HEK293 (cell line): ENCODE measurements around the gene HOXB1.

Source experiments
- CTCF ChIA-PET: fragments of 350-600 bp; formaldehyde crosslinking; extraction: SDS; loops from one replicate; lab custom pipeline; 2021; ENCODE audit warnings: antibody characterized with exemption; lab: Yijun Ruan, JAX
- POLR2A ChIA-PET: fragments of 300-600 bp; formaldehyde crosslinking; extraction: SDS; loops from one replicate; lab custom pipeline; 2020; ENCODE audit warnings: antibody characterized with exemption, inconsistent platforms; lab: Yijun Ruan, JAX
- H3K27ac ChIP-seq: fragments of 200-500 bp; sonication (Bioruptor generic); 2 replicates; pipeline ENCODE4 v1.5.1; 2014; ENCODE audit warnings: low read depth, low read length, control low read depth, inconsistent platforms; ENCODE audit errors: extremely low read depth
- H3K36me3 ChIP-seq, 2 experiments: fragments of 200-500 bp in 1 of 2; sonication (Bioruptor generic) in 1 of 2; 1 replicate in 1 of 2; 2 replicates in 1 of 2; pipeline ENCODE4 v1.5.1; 2014 to 2017; ENCODE audit warnings: inconsistent platforms in 2 of 2, low read length in 2 of 2; ENCODE audit not compliant: control insufficient read depth in 2 of 2, insufficient read depth in 1 of 2
- H3K4me1 ChIP-seq: fragments of 200-500 bp; sonication (Bioruptor generic); 2 replicates; pipeline ENCODE4 v1.5.1; 2014; ENCODE audit warnings: mild to moderate bottlenecking, low read length, inconsistent platforms; ENCODE audit not compliant: control insufficient read depth, insufficient read depth
- H3K4me3 ChIP-seq: 2 replicates; pipeline ENCODE4 v1.5.1; 2011; ENCODE audit warnings: low read depth, mild to moderate bottlenecking, control low read depth, low read length, moderate library complexity
- H3K9me3 ChIP-seq: fragments of 200-500 bp; sonication (Bioruptor generic); 2 replicates; pipeline ENCODE4 v1.5.1; 2014; ENCODE audit warnings: low read depth, low read length, inconsistent platforms; ENCODE audit not compliant: control insufficient read depth, insufficient read depth
- ATF2 ChIP-seq: fragments of 450-650 bp; formaldehyde crosslinking; IDR thresholded peaks from 2 replicates; pipeline ENCODE4 v1.5.1; 2016; ENCODE audit warnings: missing biosample characterization, missing genetic modification characterization, low read depth
- CTCF ChIP-seq: fragments of 450-650 bp; formaldehyde crosslinking; IDR thresholded peaks from 2 replicates; pipeline ENCODE4 v1.5.1; 2016; ENCODE audit warnings: missing biosample characterization, missing genetic modification characterization
- FEZF1 ChIP-seq: fragments of 450-650 bp; formaldehyde crosslinking; IDR thresholded peaks from 2 replicates; pipeline ENCODE4 v1.5.1; 2016; ENCODE audit warnings: missing biosample characterization, missing genetic modification characterization
- GLIS1 ChIP-seq: fragments of 450-650 bp; formaldehyde crosslinking; IDR thresholded peaks from 2 replicates; pipeline ENCODE4 v1.5.1; 2016; ENCODE audit warnings: missing biosample characterization, missing genetic modification characterization
- HOXC10 ChIP-seq: sonication (generic); formaldehyde crosslinking; IDR thresholded peaks from 2 replicates; pipeline ENCODE4 v1.8.1; 2023; ENCODE audit warnings: mild to moderate bottlenecking, missing genetic modification reagents
- OSR2 ChIP-seq: fragments of 450-650 bp; formaldehyde crosslinking; IDR thresholded peaks from 2 replicates; pipeline ENCODE4 v1.5.1; 2016; ENCODE audit warnings: missing biosample characterization, missing genetic modification characterization
- PRDM10 ChIP-seq: fragments of 450-650 bp; formaldehyde crosslinking; IDR thresholded peaks from 2 replicates; pipeline ENCODE4 v1.5.1; 2016; ENCODE audit warnings: missing biosample characterization, missing genetic modification characterization
- REPIN1 ChIP-seq: fragments of 450-650 bp; formaldehyde crosslinking; IDR thresholded peaks from 2 replicates; pipeline ENCODE4 v1.5.1; 2017; ENCODE audit warnings: missing biosample characterization, missing genetic modification characterization, low read depth
- SALL2 ChIP-seq: fragments of 450-650 bp; formaldehyde crosslinking; IDR thresholded peaks from 2 replicates; pipeline ENCODE4 v1.5.0; 2017; ENCODE audit warnings: missing biosample characterization, mild to moderate bottlenecking, missing genetic modification characterization, borderline replicate concordance
- SCRT2 ChIP-seq: fragments of 450-650 bp; formaldehyde crosslinking; IDR thresholded peaks from 2 replicates; pipeline ENCODE4 v1.5.1; 2016; ENCODE audit warnings: missing biosample characterization, missing genetic modification characterization
- SETDB1 ChIP-seq: IDR thresholded peaks from one replicate; pipeline ENCODE4 v1.6.1; 2017; ENCODE audit warnings: mild to moderate bottlenecking, low read length, moderate library complexity, mixed read lengths; ENCODE audit not compliant: insufficient read length
- SP7 ChIP-seq: fragments of 450-650 bp; formaldehyde crosslinking; IDR thresholded peaks from 2 replicates; pipeline ENCODE4 v1.5.1; 2016; ENCODE audit warnings: missing biosample characterization, missing genetic modification characterization
- WT1 ChIP-seq: fragments of 450-650 bp; formaldehyde crosslinking; IDR thresholded peaks from 2 replicates; pipeline ENCODE4 v1.5.1; 2016; ENCODE audit warnings: missing biosample characterization, missing genetic modification characterization
- ZBTB8A ChIP-seq: fragments of 450-650 bp; formaldehyde crosslinking; IDR thresholded peaks from 2 replicates; pipeline ENCODE4 v1.5.1; 2016; ENCODE audit warnings: missing biosample characterization, missing genetic modification characterization
- ZFP37 ChIP-seq: fragments of 450-650 bp; formaldehyde crosslinking; IDR thresholded peaks from 2 replicates; pipeline ENCODE4 v1.5.1; 2016; ENCODE audit warnings: missing biosample characterization, missing genetic modification characterization
- ZNF112 ChIP-seq: fragments of 450-650 bp; formaldehyde crosslinking; IDR thresholded peaks from 2 replicates; pipeline ENCODE4 v1.5.0; 2017; ENCODE audit warnings: missing biosample characterization, missing genetic modification characterization
- ZNF114 ChIP-seq: fragments of 450-650 bp; formaldehyde crosslinking; IDR thresholded peaks from 2 replicates; pipeline ENCODE4 v1.5.0; 2017; ENCODE audit warnings: missing biosample characterization, missing genetic modification characterization
- ZNF174 ChIP-seq: fragments of 450-650 bp; formaldehyde crosslinking; IDR thresholded peaks from 2 replicates; pipeline ENCODE4 v1.5.0; 2017; ENCODE audit warnings: missing biosample characterization, mild to moderate bottlenecking, missing genetic modification characterization
- ZNF18 ChIP-seq: fragments of 450-650 bp; formaldehyde crosslinking; IDR thresholded peaks from 2 replicates; pipeline ENCODE4 v1.5.1; 2016; ENCODE audit warnings: missing biosample characterization, missing genetic modification characterization
- ZNF19 ChIP-seq: fragments of 450-650 bp; formaldehyde crosslinking; IDR thresholded peaks from 2 replicates; pipeline ENCODE4; 2016; ENCODE audit warnings: missing biosample characterization, missing genetic modification characterization, low read depth
- ZNF518A ChIP-seq: fragments of 450-650 bp; formaldehyde crosslinking; conservative IDR thresholded peaks from 2 replicates; pipeline ENCODE4 v1.5.1; 2016; ENCODE audit warnings: low read depth, missing biosample characterization, missing genetic modification characterization
- ZNF660 ChIP-seq: fragments of 450-650 bp; IDR thresholded peaks from 2 replicates; pipeline ENCODE4 v1.5.1; 2018; ENCODE audit warnings: missing biosample characterization, mild to moderate bottlenecking, missing genetic modification characterization
- ZNF707 ChIP-seq: fragments of 450-650 bp; formaldehyde crosslinking; IDR thresholded peaks from 2 replicates; pipeline ENCODE4 v1.5.1; 2016; ENCODE audit warnings: missing biosample characterization, missing genetic modification characterization
- ZNF791 ChIP-seq: fragments of 450-650 bp; formaldehyde crosslinking; IDR thresholded peaks from 2 replicates; pipeline ENCODE4 v1.5.1; 2016; ENCODE audit warnings: missing biosample characterization, missing genetic modification characterization
- ZNF830 ChIP-seq: fragments of 450-650 bp; IDR thresholded peaks from 2 replicates; pipeline ENCODE4 v1.5.0; 2018; ENCODE audit warnings: missing biosample characterization, missing genetic modification characterization, low read depth, mild to moderate bottlenecking, moderate library complexity

HOXB1 gene

GRCh38 chr17:48522031-48522653 lies 8.7 kb downstream of the HOXB1 start:
- Histone ChIP-seq H3K4me3 (no peak overlapping the region), H3K27ac (no peak overlapping the region; the same call in 1 of the 2 replicates), H3K36me3 (no peaks in the 10 kb centered on the region), H3K9me3 (no peaks in the 10 kb centered on the region), H3K4me1 (peaks cover 14% of the 10 kb centered on the region)
- ChIA-PET CTCF (interaction anchor here (0.6 to 2.7 kb wide), 12 partner anchors 8 to 164 kb away, joined by 3 to 22 read pairs (median 4); no protein-coding TSS in a partner anchor), POLR2A (interaction anchor here (0.9 to 1.3 kb wide), 3 partner anchors 20 to 33 kb away, joined by 3 read pairs; no protein-coding TSS in a partner anchor)
- TF ChIP-seq ZNF18 (tag by site-specific recombination) (no peak), WT1 (tag by site-specific recombination) (peak; percentile 55), ZNF114 (tag by site-specific recombination) (no peak), SCRT2 (tag by site-specific recombination) (no peak), OSR2 (0 out of 2 replicates have a peak, but pooled peaks have one; percentile 30), SALL2 (tag by site-specific recombination) (no peak), ATF2 (tag by site-specific recombination) (no peak), REPIN1 (tag by site-specific recombination) (no peak), ZBTB8A (tag by site-specific recombination) (peak; percentile 43), ZNF112 (no peak), CTCF (tag by site-specific recombination) (no peak), ZNF518A (no peak), HOXC10 (CRISPR knock-in tag) (no peak), ZNF830 (no peak), GLIS1 (tag by site-specific recombination) (peak; percentile 64), ZNF791 (no peak), ZNF707 (no peak), ZNF174 (no peak), ZNF19 (tag by site-specific recombination) (no peak), ZNF660 (tag by site-specific recombination) (no peak), FEZF1 (tag by site-specific recombination) (no peak), ZFP37 (no peak), SP7 (tag by site-specific recombination) (no peak), SETDB1 (no peak), PRDM10 (tag by site-specific recombination) (0 out of 2 replicates have a peak, but pooled peaks have one; percentile 47)
